ENCODE results near the gene DTX2. TPM values are rescaled to one million over a fixed set of nuclear protein-coding genes. Genes with fewer than 3 reads are reported as not detected.
A peak's percentile ranks its signal among the peaks of the same experiment; 100 is the strongest.
"Not testable (repeated sequence)": the region's sequence is repeated elsewhere in the genome, so short reads cannot be mapped to it uniquely, and the experiment has no call there.

Gene DTX2
- total RNA-seq, 6 experiments from 2014 or later, result 8.9 to 16.8 (median 11.1) TPM

GRCh38 chr7:76531643-76532042, 70.1 kb downstream of the DTX2 start:
- WGBS (ENCODE audit: insufficient coverage, low coverage, low lambda C conversion rate, missing lambda C conversion rate), result 63% methylated on average over 2 of the region's 2 CpGs
- ATAC-seq, result not testable (repeated sequence)

GRCh38 chr7:76543197-76543596, 81.7 kb downstream of the DTX2 start, which contains the start of gene SPDYE16:
TSS of gene SPDYE16 (minus strand) at chr7:76543297. CDS start at chr7:76541459, 1,838 bp downstream.
- no CpG with 5 or more reads among the region's 8 CpGs for WGBS (ENCODE audit: insufficient coverage, low coverage, low lambda C conversion rate, missing lambda C conversion rate)
- H3K27me3 ChIP-seq; H3K4me3 ChIP-seq; ATAC-seq; intact Hi-C loops (cut with DNase I); DNase-seq; H3K36me3 ChIP-seq; H3K9me3 ChIP-seq; H3K4me1 ChIP-seq; H3K27ac ChIP-seq: not testable (repeated sequence)

More at GRCh38 chr7:76531643-76532042, 70.1 kb downstream of the DTX2 start:
- H3K4me1 ChIP-seq; H3K27ac ChIP-seq; H3K36me3 ChIP-seq; intact Hi-C loops (cut with DNase I); H3K4me3 ChIP-seq; H3K9me3 ChIP-seq; DNase-seq; H3K27me3 ChIP-seq: not testable (repeated sequence)

DNA sequence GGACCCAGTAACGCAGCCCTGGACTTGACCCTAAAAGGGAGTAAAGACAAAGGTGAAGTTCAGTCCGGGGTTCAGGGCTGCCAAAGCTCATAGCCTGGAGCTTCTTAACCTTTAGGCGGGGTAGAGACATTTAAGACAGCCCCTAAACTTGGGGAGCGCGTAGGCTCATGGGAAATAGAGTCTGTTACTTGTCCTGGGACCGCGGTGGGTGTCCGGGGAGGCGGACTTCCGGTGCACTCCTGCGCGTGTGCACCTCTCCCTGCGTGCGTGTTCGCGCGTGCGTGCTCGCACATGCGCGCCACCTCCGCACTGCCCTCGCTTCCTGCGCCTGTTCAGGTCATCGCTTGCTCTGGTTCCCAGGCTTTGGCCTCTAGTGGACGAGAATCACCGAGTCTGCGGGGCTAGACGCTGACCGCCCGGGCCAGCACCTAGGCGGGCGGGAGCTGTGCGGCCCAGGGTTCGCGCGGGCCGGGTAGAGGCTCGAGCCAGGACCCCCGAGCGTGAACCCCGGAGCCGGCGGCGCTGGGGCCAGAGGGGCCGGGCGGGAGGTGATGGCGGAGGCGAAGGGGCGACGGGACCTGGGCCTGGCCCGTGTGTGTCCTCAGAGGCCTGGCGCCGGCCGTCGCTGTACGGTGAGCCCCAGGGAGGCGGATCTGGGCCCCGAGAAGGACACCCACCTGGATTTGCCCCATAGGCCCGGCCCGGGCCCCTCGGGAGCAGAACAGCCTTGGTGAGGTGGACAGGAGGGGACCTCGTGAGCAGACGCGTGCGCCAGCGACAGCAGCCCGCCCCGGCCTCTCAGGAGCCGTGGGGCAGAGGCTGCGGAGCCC, 87.7 kb downstream of the DTX2 start:
- DNase-seq, result peak; percentile 89 to 94 (median 94)
- intact Hi-C loops (cut with DNase I); H3K27me3 ChIP-seq; H3K36me3 ChIP-seq; H3K9me3 ChIP-seq; H3K4me1 ChIP-seq: not testable (repeated sequence)
- WGBS (ENCODE audit: insufficient coverage, low coverage, low lambda C conversion rate, missing lambda C conversion rate), result 0% methylated on average over 3 of the region's 71 CpGs
- peak; percentile 100 for ATAC-seq
- Histone ChIP-seq H3K27ac (peak overlapping the region; percentile 76 to 94 (median 88)), H3K4me3 (peak overlapping the region; percentile 91 to 95 (median 92))
- TF ChIP-seq POLR2A (IDR thresholded peaks at IDR 0.05), result peak; percentile 78

- peak overlapping the region; percentile 91 to 95 (median 92) for H3K4me3 ChIP-seq
- H3K4me1 ChIP-seq; ATAC-seq; H3K36me3 ChIP-seq; intact Hi-C loops (cut with DNase I); H3K9me3 ChIP-seq; H3K27me3 ChIP-seq: not testable (repeated sequence)
- DNase-seq, result peak in 1 of 3 donors; percentile 47
- peak overlapping the region; percentile 76 to 94 (median 88) for H3K27ac ChIP-seq
- WGBS (ENCODE audit: insufficient coverage, low coverage, low lambda C conversion rate, missing lambda C conversion rate), result 0% methylated on average over 12 of the region's 19 CpGs
Observed at GRCh38 chr7:76549855-76550248, 88.3 kb downstream of the DTX2 start.

GRCh38 chr7:76551992-76552391, 90.5 kb downstream of the DTX2 start:
- H3K4me3 ChIP-seq; H3K36me3 ChIP-seq; DNase-seq; H3K4me1 ChIP-seq; H3K27ac ChIP-seq; ATAC-seq; H3K9me3 ChIP-seq; H3K27me3 ChIP-seq; intact Hi-C loops (cut with DNase I): not testable (repeated sequence)
- WGBS (ENCODE audit: insufficient coverage, low coverage, low lambda C conversion rate, missing lambda C conversion rate), result 92% methylated on average over 6 of the region's 6 CpGs

Small RNA genes lying within 50 kb of the gene (small RNA-seq; reads per million reads assigned to genes)
- gene RF00019, result 0 reads per million in 2 experiments

Other genes with a start within 250 kb of the DTX2 start
- 100 to 1,000 TPM in 5 of 6 experiments, 10 to 100 TPM in 1; 64.4 to 275 (median 234) TPM for gene HSPB1, start 159.0 kb upstream of the DTX2 start, total RNA-seq
- 10 to 100 TPM; 43.5 to 69.1 (median 58.4) TPM for gene YWHAG, start 102.7 kb upstream of the DTX2 start, total RNA-seq
- gene SSC4D, start 52.0 kb upstream of the DTX2 start, total RNA-seq, result 1 to 10 TPM; 1.2 to 2.6 (median 1.2) TPM
- gene ZP3, start 36.8 kb upstream of the DTX2 start, total RNA-seq, result 1 to 10 TPM in 1 of 6 experiments, under 1 TPM in 4, not detected in 1; 0.27 to 2.8 (median 0.62) TPM
- gene UPK3B, start 48.8 kb downstream of the DTX2 start, total RNA-seq, result 1 to 10 TPM in 1 of 6 experiments, under 1 TPM in 2, not detected in 3; 0.22 to 1.5 (median 0.51) TPM
- gene SPDYE16, start 81.6 kb downstream of the DTX2 start, total RNA-seq, result under 1 TPM in 2 of 6 experiments, not detected in 4; 0.14 to 0.20 TPM
- 1 to 10 TPM; 2.0 to 3.8 (median 2.6) TPM for gene POMZP3, start 165.6 kb downstream of the DTX2 start, total RNA-seq

All from right lobe of liver (tissue), 6 donors.